Liver (tissue), 10 donors: ENCODE data around the gene HTR3E. TPM values are rescaled to one million over a fixed set of nuclear protein-coding genes. Genes with fewer than 3 reads are reported as not detected.
A peak's percentile ranks its signal among the peaks of the same experiment; 100 is the strongest.

Experiments
- DNase-seq: peaks from one replicate; pipeline ENCODE4 v3.0.0-alpha.2; 2017; ENCODE audit warnings: low spot score
- H3K27ac ChIP-seq, 2 donors: one replicate each; pipeline ENCODE4 v1.7.0; 2013; ENCODE audit warnings: inconsistent platforms in 2 of 2, low read length in 2 of 2, control low read depth in 1 of 2, low read depth in 1 of 2, mild to moderate bottlenecking in 1 of 2
- H3K27me3 ChIP-seq, 4 donors: one replicate each; pipeline versions ENCODE4 v1.6.1 to v1.7.0; 2013; ENCODE audit warnings: low read length in 3 of 4, inconsistent platforms in 1 of 4, mild to moderate bottlenecking in 1 of 4, moderate library complexity in 1 of 4; ENCODE audit not compliant: control insufficient read depth in 4 of 4, insufficient read depth in 4 of 4
- H3K36me3 ChIP-seq, 4 donors: one replicate each; pipeline versions ENCODE4 v1.6.1 to v1.7.0; 2013; ENCODE audit warnings: low read length in 3 of 4, mild to moderate bottlenecking in 3 of 4, low read depth in 1 of 4, moderate library complexity in 1 of 4; ENCODE audit not compliant: control insufficient read depth in 4 of 4, insufficient read depth in 3 of 4
- H3K4me1 ChIP-seq, 4 donors: one replicate each; pipeline versions ENCODE4 v1.6.1 to v1.7.0; 2013; ENCODE audit warnings: low read length in 3 of 4, mild to moderate bottlenecking in 3 of 4, moderate library complexity in 1 of 4; ENCODE audit not compliant: control insufficient read depth in 4 of 4, insufficient read depth in 4 of 4
- H3K4me3 ChIP-seq, 3 donors: one replicate each; pipeline versions ENCODE4 v1.6.1 to v1.7.0; 2013; ENCODE audit warnings: low read length in 3 of 3, control low read depth in 1 of 3, low read depth in 1 of 3, mild to moderate bottlenecking in 1 of 3
- H3K9ac ChIP-seq, 2 donors: one replicate each; pipeline ENCODE4 v1.7.0; 2013; ENCODE audit warnings: low read length in 2 of 2, mild to moderate bottlenecking in 2 of 2, moderate library complexity in 2 of 2, control low read depth in 1 of 2, low read depth in 1 of 2
- H3K9me3 ChIP-seq, 4 donors: one replicate each; pipeline versions ENCODE4 v1.6.1 to v1.7.0; 2013; ENCODE audit warnings: low read length in 3 of 4; ENCODE audit not compliant: control insufficient read depth in 4 of 4
- FOXA1 ChIP-seq: IDR thresholded peaks from 2 replicates; pipeline ENCODE4 v1.6.1; 2016; ENCODE audit warnings: antibody characterized with exemption
- HNF4A ChIP-seq, 2 donors: conservative IDR thresholded peaks; 2 replicates each; pipeline ENCODE4 v1.6.1; 2016; ENCODE audit warnings: antibody characterized with exemption in 2 of 2, mild to moderate bottlenecking in 2 of 2
- NR2F2 ChIP-seq: IDR thresholded peaks from 2 replicates; pipeline ENCODE4 v1.6.1; 2016; ENCODE audit warnings: antibody characterized with exemption
- SP1 ChIP-seq: IDR thresholded peaks from 2 replicates; pipeline ENCODE4 v1.6.1; 2018; ENCODE audit warnings: antibody characterized with exemption, mild to moderate bottlenecking
- TAF1 ChIP-seq: conservative IDR thresholded peaks from 2 replicates; pipeline ENCODE4 v1.6.1; 2016; ENCODE audit warnings: antibody characterized with exemption, mild to moderate bottlenecking
- YY1 ChIP-seq: IDR thresholded peaks from 2 replicates; pipeline ENCODE4 v1.6.1; 2016; ENCODE audit warnings: antibody characterized with exemption, mild to moderate bottlenecking
- WGBS: extraction: QIAGEN DNeasy Blood & Tissue Kit; methylation state at CpG from one replicate; pipeline ENCODE4 v1.1.7; 2013; 5-methylcytosine and 5-hydroxymethylcytosine counted together
- polyA plus RNA-seq, 2 donors: library from polyadenylated mRNA; stranded (reverse) in 1 of 2; unstranded in 1 of 2; fragments of 200-250 nt in 1 of 2; fragments of >200 nt in 1 of 2; fragmentation: Nextera tagmentation in 1 of 2; extraction: Ambion mirVana in 1 of 2; gene quantifications; one replicate each; pipeline versions ENCODE4 v1.2.1 to v1.2.3, GENCODE V29; 2013 to 2015
- small RNA-seq: library from RNA; depleted of rRNA; stranded (forward); fragments of <200 nt; gene quantifications from one replicate; pipeline ENCODE3, GENCODE V24; 2014
- total RNA-seq, 2 donors: library from RNA; depleted of rRNA; stranded (reverse); fragments of >200 nt; gene quantifications; one replicate each; pipeline ENCODE4 v1.2.3, GENCODE V29; 2014
- TF ChIP-seq, protein P1 (sequence below): IDR thresholded peaks from 2 replicates; pipeline ENCODE4 v1.6.1; 2016; ENCODE audit warnings: antibody characterized with exemption, mild to moderate bottlenecking
- TF ChIP-seq, protein P2 (sequence below): IDR thresholded peaks from 2 replicates; pipeline ENCODE4 v1.6.1; 2016; ENCODE audit warnings: antibody characterized with exemption
- TF ChIP-seq, protein P3 (sequence below): IDR thresholded peaks from 2 replicates; pipeline ENCODE4 v1.6.1; 2016; ENCODE audit warnings: antibody characterized with exemption
- donor health status: healthy.
- donor health status: healthy.
- donor health status: healthy.
- donor health status: healthy.
- donor health status: healthy.

Gene HTR3E
- total and polyA plus RNA-seq, 4 donors: not detected

GRCh38 chr3:184155644-184156521, 59.0 kb downstream of the HTR3E start:
- Histone ChIP-seq H3K9me3 (no peaks in the 10 kb centered on the region), H3K27ac (peak overlapping the region; percentile 66 to 76), H3K4me1 (peaks cover 4 to 34% (median 24%) of the 10 kb centered on the region in 4 donors), H3K9ac (peak overlapping the region; percentile 61 to 87), H3K36me3 (no peaks in the 10 kb centered on the region), H3K27me3 (no peaks in the 10 kb centered on the region), H3K4me3 (peak overlapping the region; percentile 93 to 94 (median 93))
- peak; percentile 52 for DNase-seq
- WGBS: under 1% methylated on average over 47 of the region's 47 CpGs
- TF ChIP-seq HNF4A (conservative IDR thresholded peaks at IDR 0.05): peak; percentile 22 to 46
- TF ChIP-seq, protein P1, sequence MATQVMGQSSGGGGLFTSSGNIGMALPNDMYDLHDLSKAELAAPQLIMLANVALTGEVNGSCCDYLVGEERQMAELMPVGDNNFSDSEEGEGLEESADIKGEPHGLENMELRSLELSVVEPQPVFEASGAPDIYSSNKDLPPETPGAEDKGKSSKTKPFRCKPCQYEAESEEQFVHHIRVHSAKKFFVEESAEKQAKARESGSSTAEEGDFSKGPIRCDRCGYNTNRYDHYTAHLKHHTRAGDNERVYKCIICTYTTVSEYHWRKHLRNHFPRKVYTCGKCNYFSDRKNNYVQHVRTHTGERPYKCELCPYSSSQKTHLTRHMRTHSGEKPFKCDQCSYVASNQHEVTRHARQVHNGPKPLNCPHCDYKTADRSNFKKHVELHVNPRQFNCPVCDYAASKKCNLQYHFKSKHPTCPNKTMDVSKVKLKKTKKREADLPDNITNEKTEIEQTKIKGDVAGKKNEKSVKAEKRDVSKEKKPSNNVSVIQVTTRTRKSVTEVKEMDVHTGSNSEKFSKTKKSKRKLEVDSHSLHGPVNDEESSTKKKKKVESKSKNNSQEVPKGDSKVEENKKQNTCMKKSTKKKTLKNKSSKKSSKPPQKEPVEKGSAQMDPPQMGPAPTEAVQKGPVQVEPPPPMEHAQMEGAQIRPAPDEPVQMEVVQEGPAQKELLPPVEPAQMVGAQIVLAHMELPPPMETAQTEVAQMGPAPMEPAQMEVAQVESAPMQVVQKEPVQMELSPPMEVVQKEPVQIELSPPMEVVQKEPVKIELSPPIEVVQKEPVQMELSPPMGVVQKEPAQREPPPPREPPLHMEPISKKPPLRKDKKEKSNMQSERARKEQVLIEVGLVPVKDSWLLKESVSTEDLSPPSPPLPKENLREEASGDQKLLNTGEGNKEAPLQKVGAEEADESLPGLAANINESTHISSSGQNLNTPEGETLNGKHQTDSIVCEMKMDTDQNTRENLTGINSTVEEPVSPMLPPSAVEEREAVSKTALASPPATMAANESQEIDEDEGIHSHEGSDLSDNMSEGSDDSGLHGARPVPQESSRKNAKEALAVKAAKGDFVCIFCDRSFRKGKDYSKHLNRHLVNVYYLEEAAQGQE: peak; percentile 50
- TF ChIP-seq SP1: no peak

DNA sequence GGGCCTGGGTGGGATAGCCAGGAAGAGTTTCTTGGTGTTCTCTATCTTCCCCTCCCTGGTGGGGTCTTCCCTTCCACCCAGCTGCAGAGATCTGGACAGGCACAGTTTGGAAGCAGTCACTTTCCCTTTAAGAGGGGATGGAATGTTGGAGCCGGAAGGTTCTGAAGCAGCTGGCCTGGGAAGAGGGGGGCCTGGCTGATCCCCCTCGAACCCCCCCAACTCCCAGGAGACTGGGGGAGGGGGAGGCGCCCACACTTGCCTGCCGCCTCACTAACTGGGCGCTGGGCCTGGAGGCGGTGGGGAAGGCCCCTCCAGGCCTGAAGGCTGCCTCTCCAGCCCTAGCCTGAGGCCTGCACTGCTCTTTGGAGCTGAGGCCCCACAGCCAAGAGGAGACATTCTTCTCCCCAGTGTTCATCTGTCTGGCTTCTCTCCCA, 59.7 kb downstream of the HTR3E start:
- WGBS: 2% methylated on average over 6 of the region's 6 CpGs
- Histone ChIP-seq H3K4me1 (peaks cover 5 to 36% (median 24%) of the 10 kb centered on the region in 4 donors), H3K27ac (peak overlapping the region; percentile 66 to 76)

More for the DNA sequence above, 59.7 kb downstream of the HTR3E start:
- Histone ChIP-seq H3K9me3 (no peaks in the 10 kb centered on the region), H3K27me3 (no peaks in the 10 kb centered on the region), H3K36me3 (no peaks in the 10 kb centered on the region), H3K4me3 (peak overlapping the region; percentile 93 to 94 (median 93)), H3K9ac (peak overlapping the region; percentile 63 to 87)
- TF ChIP-seq NR2F2: no peak
- no peak for TF ChIP-seq TAF1
- TF ChIP-seq, protein P2, sequence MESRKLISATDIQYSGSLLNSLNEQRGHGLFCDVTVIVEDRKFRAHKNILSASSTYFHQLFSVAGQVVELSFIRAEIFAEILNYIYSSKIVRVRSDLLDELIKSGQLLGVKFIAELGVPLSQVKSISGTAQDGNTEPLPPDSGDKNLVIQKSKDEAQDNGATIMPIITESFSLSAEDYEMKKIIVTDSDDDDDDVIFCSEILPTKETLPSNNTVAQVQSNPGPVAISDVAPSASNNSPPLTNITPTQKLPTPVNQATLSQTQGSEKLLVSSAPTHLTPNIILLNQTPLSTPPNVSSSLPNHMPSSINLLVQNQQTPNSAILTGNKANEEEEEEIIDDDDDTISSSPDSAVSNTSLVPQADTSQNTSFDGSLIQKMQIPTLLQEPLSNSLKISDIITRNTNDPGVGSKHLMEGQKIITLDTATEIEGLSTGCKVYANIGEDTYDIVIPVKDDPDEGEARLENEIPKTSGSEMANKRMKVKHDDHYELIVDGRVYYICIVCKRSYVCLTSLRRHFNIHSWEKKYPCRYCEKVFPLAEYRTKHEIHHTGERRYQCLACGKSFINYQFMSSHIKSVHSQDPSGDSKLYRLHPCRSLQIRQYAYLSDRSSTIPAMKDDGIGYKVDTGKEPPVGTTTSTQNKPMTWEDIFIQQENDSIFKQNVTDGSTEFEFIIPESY: no peak
- no peak for TF ChIP-seq YY1
- no peak for TF ChIP-seq FOXA1
- TF ChIP-seq, protein P3, sequence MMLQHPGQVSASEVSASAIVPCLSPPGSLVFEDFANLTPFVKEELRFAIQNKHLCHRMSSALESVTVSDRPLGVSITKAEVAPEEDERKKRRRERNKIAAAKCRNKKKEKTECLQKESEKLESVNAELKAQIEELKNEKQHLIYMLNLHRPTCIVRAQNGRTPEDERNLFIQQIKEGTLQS: no peak
- TF ChIP-seq, protein P1: peak; percentile 26
- DNase-seq: no peak

Small RNA genes within 50 kb of the gene (small RNA-seq; reads per million reads assigned to genes)
- not detected for gene RF00019

Other genes with a start within 250 kb of the HTR3E start
- gene PARL, start 212.2 kb upstream of the HTR3E start, total RNA-seq: 10 to 100 TPM; 16.1 to 23.3 TPM
- gene PARL, start 212.2 kb upstream of the HTR3E start, polyA plus RNA-seq: 10 to 100 TPM; 21.0 to 32.7 TPM
- 10 to 100 TPM; 12.5 to 35.7 TPM for gene ABCC5, start 79.2 kb upstream of the HTR3E start, total RNA-seq
- gene ABCC5, start 79.2 kb upstream of the HTR3E start, polyA plus RNA-seq: 1 to 10 TPM; 2.8 to 3.7 TPM
- not detected for gene HTR3D, start 65.3 kb upstream of the HTR3E start, total RNA-seq
- not detected for gene HTR3D, start 65.3 kb upstream of the HTR3E start, polyA plus RNA-seq
- gene HTR3C, start 44.0 kb upstream of the HTR3E start, total RNA-seq: not detected
- gene HTR3C, start 44.0 kb upstream of the HTR3E start, polyA plus RNA-seq: not detected
- gene EIF2B5, start 38.3 kb downstream of the HTR3E start, total RNA-seq: 10 to 100 TPM; 28.2 to 34.3 TPM
- 10 to 100 TPM; 19.0 to 20.6 TPM for gene EIF2B5, start 38.3 kb downstream of the HTR3E start, polyA plus RNA-seq
- gene DVL3, start 58.3 kb downstream of the HTR3E start, total RNA-seq: 10 to 100 TPM; 19.2 to 26.3 TPM
- 10 to 100 TPM in 1 of 2 donors, 1 to 10 TPM in 1; 8.6 to 15.7 TPM for gene DVL3, start 58.3 kb downstream of the HTR3E start, polyA plus RNA-seq
- 100 to 1,000 TPM; 114 to 200 TPM for gene AP2M1, start 77.8 kb downstream of the HTR3E start, total RNA-seq
- gene AP2M1, start 77.8 kb downstream of the HTR3E start, polyA plus RNA-seq: 100 to 1,000 TPM in 1 of 2 donors, 10 to 100 TPM in 1; 71.9 to 155 TPM
- gene ABCF3, start 89.1 kb downstream of the HTR3E start, total RNA-seq: 10 to 100 TPM; 28.1 to 59.2 TPM
- 10 to 100 TPM; 29.7 to 37.8 TPM for gene ABCF3, start 89.1 kb downstream of the HTR3E start, polyA plus RNA-seq
- under 1 TPM; under 0.01 to 0.14 TPM for gene VWA5B2, start 132.5 kb downstream of the HTR3E start, total RNA-seq
- gene VWA5B2, start 132.5 kb downstream of the HTR3E start, polyA plus RNA-seq: under 1 TPM in 1 of 2 donors, not detected in 1; 0.08 TPM
- 10 to 100 TPM; 27.7 to 64.5 TPM for gene ALG3, start 151.9 kb downstream of the HTR3E start, total RNA-seq
- 10 to 100 TPM; 64.4 to 78.6 TPM for gene ALG3, start 151.9 kb downstream of the HTR3E start, polyA plus RNA-seq
- 10 to 100 TPM in 1 of 2 donors, 1 to 10 TPM in 1; 2.1 to 11.0 TPM for gene EEF1AKMT4, start 152.6 kb downstream of the HTR3E start, total RNA-seq
- gene EEF1AKMT4, start 152.6 kb downstream of the HTR3E start, polyA plus RNA-seq: 10 to 100 TPM; 10.6 to 13.9 TPM
- not detected for gene CAMK2N2, start 164.5 kb downstream of the HTR3E start, total RNA-seq
- under 1 TPM in 1 of 2 donors, not detected in 1; 0.61 TPM for gene CAMK2N2, start 164.5 kb downstream of the HTR3E start, polyA plus RNA-seq
- not detected for gene ECE2, start 179.0 kb downstream of the HTR3E start, total RNA-seq
- gene ECE2, start 179.0 kb downstream of the HTR3E start, polyA plus RNA-seq: not detected
- 100 to 1,000 TPM; 200 to 213 TPM for gene PSMD2, start 202.2 kb downstream of the HTR3E start, total RNA-seq
- 100 to 1,000 TPM in 1 of 2 donors, 10 to 100 TPM in 1; 77.5 to 122 TPM for gene PSMD2, start 202.2 kb downstream of the HTR3E start, polyA plus RNA-seq
- gene EIF4G1, start 217.5 kb downstream of the HTR3E start, total RNA-seq: 100 to 1,000 TPM; 162 to 329 TPM
- 100 to 1,000 TPM; 140 to 253 TPM for gene EIF4G1, start 217.5 kb downstream of the HTR3E start, polyA plus RNA-seq
- gene FAM131A, start 240.5 kb downstream of the HTR3E start, total RNA-seq: 1 to 10 TPM; 3.5 to 5.7 TPM
- gene FAM131A, start 240.5 kb downstream of the HTR3E start, polyA plus RNA-seq: 1 to 10 TPM in 1 of 2 donors, under 1 TPM in 1; 0.81 to 1.9 TPM